ENCODE data around the gene KRTAP10-2. TPM values are rescaled to one million over a fixed set of nuclear protein-coding genes. Genes with fewer than 3 reads are reported as not detected.

Gene KRTAP10-2
- total RNA-seq, 6 experiments from 2014 or later: not detected

DNA sequence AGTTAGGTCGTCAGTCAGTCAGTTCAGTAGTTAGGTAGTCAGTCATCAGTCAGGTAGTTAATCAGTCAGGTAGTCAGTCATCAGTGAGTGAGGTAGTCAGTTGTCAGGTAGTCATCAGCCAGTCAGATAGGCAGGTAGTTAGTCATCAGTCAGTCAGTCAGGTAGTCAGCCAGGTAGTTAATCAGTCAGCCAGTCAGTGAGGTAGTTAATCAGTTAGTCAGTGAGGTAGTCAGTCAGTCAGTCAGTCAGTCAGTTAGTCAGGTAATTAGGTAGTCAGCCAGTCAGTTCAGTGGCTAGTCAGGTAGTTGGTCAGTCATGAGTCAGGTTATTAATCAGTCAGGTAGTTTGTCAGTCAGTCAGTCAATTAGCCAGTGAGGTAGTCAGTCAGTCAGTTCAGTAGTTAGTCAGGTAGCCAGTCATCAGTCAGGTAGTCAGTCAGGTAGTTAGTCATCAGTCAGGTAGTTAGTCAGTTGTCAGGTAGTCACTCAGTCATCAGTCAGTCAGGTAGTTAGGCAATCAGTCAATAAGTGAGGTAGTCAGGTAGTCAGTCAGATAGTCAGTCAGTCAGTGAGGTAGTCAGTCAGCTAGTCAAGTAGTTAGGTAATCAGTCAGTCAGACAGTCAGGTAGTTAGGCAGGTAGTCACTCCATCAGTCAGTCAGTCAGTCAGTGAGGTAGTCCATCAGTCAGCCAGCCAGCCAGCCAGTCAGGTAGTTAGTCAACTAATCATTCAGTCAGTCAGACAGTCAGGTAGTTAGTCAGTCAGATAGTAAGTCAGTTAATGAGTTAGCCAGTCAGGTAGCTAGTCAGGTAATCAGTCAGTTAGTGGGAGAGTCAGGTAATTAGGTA is 27.5 kb downstream of the KRTAP10-2 start:
- Mint-ChIP-seq H3K36me3 (ENCODE audit: low read depth) (no peaks in the 10 kb centered on the region), H3K27me3 (ENCODE audit: insufficient read depth) (no peaks in the 10 kb centered on the region; the same call in 1 of the 2 replicates), H3K27ac (no peak overlapping the region), H3K9me3 (peaks cover 15% of the 10 kb centered on the region; the same call in 1 of the 2 replicates), H3K4me1 (ENCODE audit: low read depth) (no peaks in the 10 kb centered on the region), H3K4me3 (no peak overlapping the region)
- DNase-seq: no peak
- TF ChIP-seq, protein P1, sequence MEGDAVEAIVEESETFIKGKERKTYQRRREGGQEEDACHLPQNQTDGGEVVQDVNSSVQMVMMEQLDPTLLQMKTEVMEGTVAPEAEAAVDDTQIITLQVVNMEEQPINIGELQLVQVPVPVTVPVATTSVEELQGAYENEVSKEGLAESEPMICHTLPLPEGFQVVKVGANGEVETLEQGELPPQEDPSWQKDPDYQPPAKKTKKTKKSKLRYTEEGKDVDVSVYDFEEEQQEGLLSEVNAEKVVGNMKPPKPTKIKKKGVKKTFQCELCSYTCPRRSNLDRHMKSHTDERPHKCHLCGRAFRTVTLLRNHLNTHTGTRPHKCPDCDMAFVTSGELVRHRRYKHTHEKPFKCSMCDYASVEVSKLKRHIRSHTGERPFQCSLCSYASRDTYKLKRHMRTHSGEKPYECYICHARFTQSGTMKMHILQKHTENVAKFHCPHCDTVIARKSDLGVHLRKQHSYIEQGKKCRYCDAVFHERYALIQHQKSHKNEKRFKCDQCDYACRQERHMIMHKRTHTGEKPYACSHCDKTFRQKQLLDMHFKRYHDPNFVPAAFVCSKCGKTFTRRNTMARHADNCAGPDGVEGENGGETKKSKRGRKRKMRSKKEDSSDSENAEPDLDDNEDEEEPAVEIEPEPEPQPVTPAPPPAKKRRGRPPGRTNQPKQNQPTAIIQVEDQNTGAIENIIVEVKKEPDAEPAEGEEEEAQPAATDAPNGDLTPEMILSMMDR (IDR thresholded peaks at IDR 0.05): no peak

DNA sequence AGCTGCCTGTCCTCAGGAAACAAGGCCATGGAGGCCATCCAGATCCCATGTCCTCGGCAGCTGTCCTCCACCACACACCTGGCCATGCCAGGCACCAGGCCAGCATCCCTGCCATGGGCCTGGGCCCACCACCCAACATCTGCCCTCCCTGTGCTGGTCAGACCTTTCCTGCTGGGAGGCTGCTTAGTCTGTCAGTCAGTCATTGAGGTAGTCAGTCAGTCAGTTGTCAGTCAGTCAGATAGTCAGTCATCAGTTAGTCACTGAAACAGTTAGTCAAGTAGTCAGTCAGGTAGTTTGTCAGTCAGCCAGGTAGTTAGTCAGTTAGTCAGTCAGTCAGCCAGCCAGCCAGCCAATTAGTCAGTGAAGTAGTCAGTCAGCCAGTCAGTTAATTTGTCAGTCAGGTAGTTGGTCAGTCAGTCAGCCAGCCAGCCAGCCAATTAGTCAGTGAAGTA is 28.5 kb downstream of the KRTAP10-2 start:
- Mint-ChIP-seq H3K9me3 (peaks cover 19% of the 10 kb centered on the region), H3K27me3 (ENCODE audit: insufficient read depth) (no peaks in the 10 kb centered on the region; the same call in none of the 2 replicates), H3K4me3 (no peak overlapping the region), H3K27ac (no peak overlapping the region), H3K36me3 (ENCODE audit: low read depth) (no peaks in the 10 kb centered on the region), H3K4me1 (ENCODE audit: low read depth) (no peaks in the 10 kb centered on the region)
- DNase-seq: no peak
- TF ChIP-seq, protein P1 (IDR thresholded peaks at IDR 0.05): no peak

DNA sequence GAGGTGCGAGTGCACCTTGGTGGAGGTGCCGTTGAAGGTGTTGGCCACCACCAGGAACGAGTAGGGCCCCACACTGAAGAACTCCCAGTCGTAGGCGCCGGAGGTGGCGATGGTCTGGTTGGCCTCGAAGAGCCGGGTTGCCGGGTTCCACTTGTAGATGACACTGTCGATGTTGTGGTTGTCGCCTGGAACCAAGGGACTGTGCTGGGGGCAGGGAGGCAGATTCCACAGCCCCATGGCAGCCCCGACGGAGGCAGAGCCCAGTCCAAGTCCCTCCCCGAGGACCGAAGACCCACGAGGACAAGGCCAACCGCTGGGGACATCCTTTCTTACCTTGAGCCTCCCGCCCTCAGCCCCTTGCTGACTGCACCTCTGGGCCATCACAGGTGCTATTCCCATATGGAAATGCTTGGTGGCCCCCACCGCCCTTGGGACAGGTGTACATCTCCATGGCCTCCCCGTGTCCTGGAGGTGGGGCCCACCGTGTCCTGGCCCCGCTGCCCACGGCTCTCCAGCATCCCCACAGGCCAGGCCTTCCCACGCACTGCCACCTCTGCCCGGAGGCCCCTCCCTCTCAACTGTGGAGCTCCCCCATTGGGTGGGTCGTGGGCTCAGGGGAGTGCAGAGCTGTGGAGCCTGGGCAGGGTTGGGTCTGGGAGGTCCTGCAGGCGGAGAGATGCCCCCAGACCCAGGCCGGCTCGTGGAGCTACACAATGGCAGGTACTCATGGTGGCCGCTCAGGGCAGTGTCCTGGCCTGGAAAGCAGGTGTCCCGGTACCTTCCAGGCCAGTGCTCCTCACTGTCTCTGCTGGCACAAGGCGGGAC is 29.2 kb downstream of the KRTAP10-2 start:
- Mint-ChIP-seq H3K4me1 (ENCODE audit: low read depth) (no peaks in the 10 kb centered on the region), H3K9me3 (peaks cover 23% of the 10 kb centered on the region), H3K4me3 (no peak overlapping the region), H3K36me3 (ENCODE audit: low read depth) (no peaks in the 10 kb centered on the region), H3K27ac (no peak overlapping the region), H3K27me3 (ENCODE audit: insufficient read depth) (no peaks in the 10 kb centered on the region; the same call in none of the 2 replicates)
- TF ChIP-seq, protein P1 (IDR thresholded peaks at IDR 0.05): no peak
- no peak for DNase-seq

DNA sequence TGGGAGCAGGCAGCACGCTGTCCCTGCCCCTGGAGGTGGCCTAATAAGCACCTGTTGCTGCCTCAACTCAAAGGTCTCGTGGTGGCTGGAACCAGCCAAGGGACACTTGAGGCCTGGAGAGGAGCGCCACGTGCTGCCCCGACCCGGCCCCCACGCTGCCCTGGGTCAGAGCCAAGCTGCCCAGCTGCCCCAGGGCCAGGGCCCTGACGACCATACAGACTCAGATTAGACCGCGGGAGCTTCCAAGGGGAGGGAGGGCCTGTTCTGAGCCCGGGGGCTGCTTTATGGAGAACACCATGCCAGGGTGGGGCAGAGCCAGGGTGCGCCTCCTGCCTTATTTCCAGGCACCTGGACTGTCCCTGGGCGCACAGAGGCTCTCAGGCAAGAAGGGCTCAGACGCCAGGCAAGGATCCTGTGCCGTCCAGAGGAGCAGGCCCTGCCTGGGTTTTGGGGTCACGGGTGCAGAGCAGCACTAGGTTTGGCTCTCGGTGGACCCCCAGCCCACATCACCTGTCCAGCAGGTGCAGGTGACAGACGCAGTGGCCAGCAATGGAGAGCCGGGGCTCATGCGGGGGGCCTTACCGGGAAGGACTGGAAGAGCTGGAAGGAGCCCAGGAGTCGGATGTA is 29.9 kb downstream of the KRTAP10-2 start:
- no peak overlapping the region for H3K4me3 Mint-ChIP-seq
- TF ChIP-seq, protein P1 (IDR thresholded peaks at IDR 0.05): no peak
- H3K27me3 Mint-ChIP-seq (ENCODE audit: insufficient read depth): no peaks in the 10 kb centered on the region; the same call in none of the 2 replicates
- no peaks in the 10 kb centered on the region; the same call in 1 of the 2 replicates for H3K36me3 Mint-ChIP-seq (ENCODE audit: low read depth)
- H3K9me3 Mint-ChIP-seq: peaks cover 29% of the 10 kb centered on the region
- DNase-seq: no peak
- no peak overlapping the region for H3K27ac Mint-ChIP-seq
- H3K4me1 Mint-ChIP-seq (ENCODE audit: low read depth): no peaks in the 10 kb centered on the region
